Thyroid gland (tissue), 4 donors: ENCODE measurements around the gene MYL12B.

Experiments used
- POLR2A ChIP-seq, 2 donors: fragments of 450-650 bp; IDR thresholded peaks; one replicate each; pipeline ENCODE4 v1.6.1; 2017; ENCODE audit warnings: antibody characterized with exemption in 2 of 2, mild to moderate bottlenecking in 2 of 2, moderate library complexity in 1 of 2
- TF ChIP-seq, protein P1 (sequence below), 6 experiments: fragments of 200-600 bp in 3 of 6; fragments of 450-650 bp in 3 of 6; sonication (generic) in 3 of 6; IDR thresholded peaks; one replicate each; pipeline ENCODE4 v1.5.1; 2016 to 2019; ENCODE audit warnings: antibody characterized with exemption in 6 of 6, mild to moderate bottlenecking in 2 of 6, inconsistent platforms in 1 of 6, moderate library complexity in 1 of 6

DNA sequence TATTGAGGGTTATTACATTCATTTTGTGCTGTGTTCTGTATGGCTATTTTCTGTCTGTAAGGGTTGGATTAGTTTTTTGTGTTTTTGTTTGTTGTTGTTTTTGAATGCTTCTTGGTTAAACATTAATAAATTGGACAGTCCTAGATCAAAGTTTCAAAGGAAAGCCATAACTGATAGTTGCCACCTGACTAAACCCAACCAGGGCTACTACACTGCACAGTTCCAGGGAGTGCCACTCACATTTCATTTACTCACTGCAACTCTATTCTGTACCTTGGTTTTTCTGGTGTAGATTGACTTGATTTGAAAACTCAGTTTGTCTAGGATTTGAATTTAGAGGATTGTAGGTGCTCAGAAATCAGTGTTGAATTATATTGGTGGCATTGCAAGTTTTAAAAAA is 6.4 kb downstream of the MYL12B start:
- TF ChIP-seq, protein P1, sequence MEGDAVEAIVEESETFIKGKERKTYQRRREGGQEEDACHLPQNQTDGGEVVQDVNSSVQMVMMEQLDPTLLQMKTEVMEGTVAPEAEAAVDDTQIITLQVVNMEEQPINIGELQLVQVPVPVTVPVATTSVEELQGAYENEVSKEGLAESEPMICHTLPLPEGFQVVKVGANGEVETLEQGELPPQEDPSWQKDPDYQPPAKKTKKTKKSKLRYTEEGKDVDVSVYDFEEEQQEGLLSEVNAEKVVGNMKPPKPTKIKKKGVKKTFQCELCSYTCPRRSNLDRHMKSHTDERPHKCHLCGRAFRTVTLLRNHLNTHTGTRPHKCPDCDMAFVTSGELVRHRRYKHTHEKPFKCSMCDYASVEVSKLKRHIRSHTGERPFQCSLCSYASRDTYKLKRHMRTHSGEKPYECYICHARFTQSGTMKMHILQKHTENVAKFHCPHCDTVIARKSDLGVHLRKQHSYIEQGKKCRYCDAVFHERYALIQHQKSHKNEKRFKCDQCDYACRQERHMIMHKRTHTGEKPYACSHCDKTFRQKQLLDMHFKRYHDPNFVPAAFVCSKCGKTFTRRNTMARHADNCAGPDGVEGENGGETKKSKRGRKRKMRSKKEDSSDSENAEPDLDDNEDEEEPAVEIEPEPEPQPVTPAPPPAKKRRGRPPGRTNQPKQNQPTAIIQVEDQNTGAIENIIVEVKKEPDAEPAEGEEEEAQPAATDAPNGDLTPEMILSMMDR (IDR thresholded peaks at IDR 0.05), result no peak
- TF ChIP-seq POLR2A (IDR thresholded peaks at IDR 0.05), result no peak
